Measurements from ENCODE around the gene FBXL19. TPM values are rescaled to one million over a fixed set of nuclear protein-coding genes. Genes with fewer than 3 reads are reported as not detected.
A peak's percentile ranks its signal among the peaks of the same experiment; 100 is the strongest.

FBXL19 gene
- total RNA-seq, 1 experiment from 2014 or later, result 28.6 TPM

DNA sequence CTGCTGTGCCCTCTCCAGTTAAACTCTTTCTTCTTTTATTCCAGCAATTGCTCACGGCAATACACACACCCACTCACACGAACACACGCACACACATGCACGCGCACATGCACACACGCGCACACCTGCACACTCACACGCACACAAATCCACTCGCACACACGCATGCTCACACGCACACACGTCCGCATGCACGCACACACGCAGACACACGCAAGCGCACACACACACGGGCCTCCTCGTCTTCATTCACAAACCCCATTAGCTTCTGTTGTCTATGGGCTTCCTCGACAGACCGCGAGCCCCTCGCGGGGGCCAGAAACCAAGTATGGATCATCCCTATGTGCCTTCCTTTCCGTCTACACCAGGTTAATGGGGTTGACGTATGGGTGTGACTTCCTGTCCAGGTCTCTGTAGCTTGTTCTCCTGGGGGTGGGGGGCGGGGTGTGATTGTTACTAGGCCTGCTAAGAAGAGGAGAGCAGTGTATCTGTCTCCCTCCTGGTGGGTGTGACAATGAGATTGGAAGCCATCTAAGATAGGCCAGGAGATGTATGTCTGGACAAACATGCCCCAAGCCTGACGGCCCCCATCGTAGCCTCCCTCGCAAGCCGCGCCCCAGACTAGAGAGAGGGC is 27.6 kb upstream of the FBXL19 start:
- DNase-seq (ENCODE audit: low read depth), result no peak

DNA sequence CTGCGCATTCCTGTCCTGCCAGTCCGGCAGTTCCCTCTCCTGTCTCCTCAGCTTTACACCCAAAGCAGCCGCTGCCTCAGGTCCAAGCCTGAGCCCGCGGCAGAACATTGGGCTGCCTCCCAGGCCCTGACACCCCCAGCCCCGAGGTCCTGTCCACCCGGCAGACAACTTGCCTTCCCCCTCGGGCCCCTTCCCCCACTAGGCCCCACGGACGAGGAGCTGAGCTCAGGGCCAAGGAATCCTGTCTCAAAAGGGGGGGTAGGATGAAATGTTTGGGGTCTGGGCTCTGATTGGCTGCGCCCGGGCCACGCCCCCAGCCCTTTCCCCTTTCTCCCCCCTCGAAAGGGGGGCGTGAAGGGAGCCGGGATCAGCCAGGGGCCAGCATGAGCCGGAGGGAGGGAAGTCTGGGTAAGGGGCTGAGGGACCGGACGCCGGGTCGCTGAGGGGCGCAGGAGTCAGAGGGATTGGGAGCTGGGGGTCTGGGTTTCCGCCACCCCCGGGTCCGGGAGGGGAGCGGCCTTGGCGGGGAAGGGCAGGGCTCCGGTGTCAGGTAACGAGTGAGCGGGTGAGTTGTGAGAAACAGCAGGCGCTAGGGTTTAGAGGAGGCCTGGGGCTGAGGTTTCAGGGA is 27.0 kb upstream of the FBXL19 start, which contains the start of gene CTF1:
Gene CTF1 (plus strand): TSS at position 354 of the 628 bp plus-strand sequence. CDS start 30 bp downstream, at position 384.
- peak; percentile 72 for DNase-seq (ENCODE audit: low read depth)

DNA sequence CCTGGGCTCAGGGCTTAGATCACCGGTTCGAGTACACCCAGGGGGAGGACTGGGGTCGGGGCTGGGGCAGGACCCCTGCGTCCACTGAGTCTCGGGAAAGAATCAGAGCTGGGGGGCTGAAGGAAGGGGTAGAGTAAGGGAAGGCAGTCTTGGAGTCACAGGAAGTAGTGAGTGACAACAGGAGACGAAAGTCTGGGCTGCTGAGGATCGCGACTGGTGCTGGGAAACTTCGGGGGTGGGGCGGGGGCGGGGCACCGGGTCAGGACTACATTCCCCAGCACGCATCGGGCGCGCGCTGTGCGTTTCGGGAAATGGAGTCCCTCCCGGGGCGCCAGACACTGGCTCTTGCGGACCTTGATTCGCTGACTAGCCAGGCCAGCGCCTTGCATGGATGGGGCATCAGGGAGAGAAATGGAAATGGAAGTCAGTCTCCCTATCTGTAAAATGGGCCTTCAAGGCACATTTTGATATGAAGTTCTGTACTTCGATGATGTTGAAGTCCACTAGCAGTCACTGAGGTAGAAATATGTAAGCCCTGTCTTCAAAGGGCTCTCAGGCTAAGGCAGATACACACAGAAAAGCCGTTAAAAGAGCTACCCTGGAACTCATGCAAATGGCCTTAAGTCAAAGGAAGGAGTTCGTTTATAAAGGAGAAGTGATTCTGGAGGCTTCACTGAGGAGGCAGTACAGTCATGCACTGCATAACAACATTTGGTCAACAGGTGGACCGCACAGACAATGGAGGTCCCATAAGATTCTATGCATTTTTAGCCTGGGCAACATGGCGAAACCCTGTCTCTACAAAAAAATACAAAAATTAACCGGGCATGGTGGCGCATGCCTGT is 26.3 kb upstream of the FBXL19 start:
- DNase-seq (ENCODE audit: low read depth), result peak; percentile 87

DNA sequence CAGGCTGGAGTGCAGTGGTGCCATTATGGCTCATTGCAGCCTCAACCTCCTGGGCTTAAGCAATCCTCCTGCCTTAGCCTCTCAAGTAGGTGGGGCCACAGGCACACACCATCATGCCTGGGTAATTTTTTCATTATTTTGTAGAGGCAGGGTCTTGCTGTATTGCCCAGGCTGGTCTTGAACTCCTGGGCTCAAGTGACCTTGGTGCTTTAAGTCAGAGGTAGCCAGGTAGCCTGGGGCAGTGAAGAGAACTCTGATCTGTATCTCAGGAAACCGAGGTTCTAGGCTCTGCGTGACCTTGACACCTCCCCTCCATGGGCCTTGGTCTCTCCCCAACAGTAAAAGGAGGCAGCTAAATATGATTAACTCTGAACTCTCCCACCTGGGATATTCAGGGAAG is 23.6 kb upstream of the FBXL19 start:
- DNase-seq (ENCODE audit: low read depth), result no peak

DNA sequence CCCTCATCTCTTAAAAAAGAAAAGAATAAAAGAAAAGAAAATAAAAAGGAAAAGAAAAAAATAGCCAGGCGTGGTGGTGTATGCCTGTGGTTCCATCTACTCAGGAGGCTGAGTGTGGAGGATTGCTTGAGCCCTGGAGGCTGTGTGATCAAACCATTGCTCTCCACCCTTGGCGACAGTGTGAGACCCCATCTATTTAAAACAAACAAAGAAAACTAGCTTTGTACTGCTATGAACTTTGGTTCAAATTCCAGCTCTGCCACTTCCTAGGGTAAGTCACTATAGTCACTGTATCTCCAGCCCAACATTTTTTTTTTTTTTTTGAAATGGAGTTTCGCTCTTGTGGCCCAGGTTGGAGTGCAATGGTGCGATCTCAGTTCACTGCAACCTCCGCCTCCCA is 22.8 kb upstream of the FBXL19 start:
- DNase-seq (ENCODE audit: low read depth), result no peak

DNA sequence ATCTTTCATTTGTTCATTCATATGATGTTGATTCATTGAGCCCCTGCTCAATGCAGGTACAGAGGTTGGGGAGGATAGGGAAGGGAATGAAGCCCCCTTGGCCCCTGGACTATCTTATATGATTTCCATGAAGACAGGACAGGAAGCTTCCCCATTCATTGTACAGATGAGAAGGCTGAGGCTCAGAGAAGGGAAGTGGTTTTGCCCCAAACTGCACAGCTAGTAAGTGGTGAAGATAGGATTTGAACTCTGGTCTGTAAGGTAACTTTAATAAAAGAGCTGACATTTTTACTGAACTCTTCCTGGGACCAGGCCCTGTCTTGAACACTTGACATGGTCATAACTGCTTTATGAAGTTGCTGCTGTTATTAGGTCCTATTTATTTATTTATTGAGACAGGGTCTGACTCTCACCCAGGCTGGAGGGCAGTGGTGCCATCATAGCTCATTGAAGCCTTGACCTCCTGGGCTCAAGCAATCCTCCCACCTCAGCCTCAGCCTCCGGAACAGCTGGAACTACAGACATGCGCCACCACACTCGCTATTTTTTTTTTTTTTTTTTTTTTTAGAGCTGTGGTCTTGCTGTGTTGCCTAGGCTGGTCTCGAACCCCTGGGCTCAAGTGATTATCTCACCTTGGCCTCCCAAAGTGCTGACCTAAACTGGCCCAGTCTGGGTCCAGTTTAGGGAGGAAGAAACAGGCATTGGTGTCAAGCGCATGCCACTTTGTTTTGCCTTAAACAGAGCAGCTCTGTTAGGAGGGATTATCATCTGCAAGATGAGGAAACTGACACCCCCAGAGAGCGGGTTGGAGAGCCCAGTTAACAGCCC is 22.0 kb upstream of the FBXL19 start:
- peak; percentile 35 for DNase-seq (ENCODE audit: low read depth)

DNA sequence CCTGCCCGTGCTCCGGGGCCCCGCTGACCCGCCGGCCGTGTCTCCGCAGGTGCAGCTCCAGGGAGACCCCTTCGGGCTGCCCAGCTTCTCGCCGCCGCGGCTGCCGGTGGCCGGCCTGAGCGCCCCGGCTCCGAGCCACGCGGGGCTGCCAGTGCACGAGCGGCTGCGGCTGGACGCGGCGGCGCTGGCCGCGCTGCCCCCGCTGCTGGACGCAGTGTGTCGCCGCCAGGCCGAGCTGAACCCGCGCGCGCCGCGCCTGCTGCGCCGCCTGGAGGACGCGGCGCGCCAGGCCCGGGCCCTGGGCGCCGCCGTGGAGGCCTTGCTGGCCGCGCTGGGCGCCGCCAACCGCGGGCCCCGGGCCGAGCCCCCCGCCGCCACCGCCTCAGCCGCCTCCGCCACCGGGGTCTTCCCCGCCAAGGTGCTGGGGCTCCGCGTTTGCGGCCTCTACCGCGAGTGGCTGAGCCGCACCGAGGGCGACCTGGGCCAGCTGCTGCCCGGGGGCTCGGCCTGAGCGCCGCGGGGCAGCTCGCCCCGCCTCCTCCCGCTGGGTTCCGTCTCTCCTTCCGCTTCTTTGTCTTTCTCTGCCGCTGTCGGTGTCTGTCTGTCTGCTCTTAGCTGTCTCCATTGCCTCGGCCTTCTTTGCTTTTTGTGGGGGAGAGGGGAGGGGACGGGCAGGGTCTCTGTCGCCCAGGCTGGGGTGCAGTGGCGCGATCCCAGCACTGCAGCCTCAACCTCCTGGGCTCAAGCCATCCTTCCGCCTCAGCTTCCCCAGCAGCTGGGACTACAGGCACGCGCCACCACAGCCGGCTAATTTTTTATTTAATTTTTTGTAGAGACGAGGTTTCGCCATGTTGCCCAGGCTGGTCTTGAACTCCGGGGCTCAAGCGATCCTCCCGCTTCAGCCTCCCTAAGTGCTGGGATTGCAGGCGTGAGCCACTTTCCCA is 21.1 kb upstream of the FBXL19 start:
- peak; percentile 50 for DNase-seq (ENCODE audit: low read depth)

DNA sequence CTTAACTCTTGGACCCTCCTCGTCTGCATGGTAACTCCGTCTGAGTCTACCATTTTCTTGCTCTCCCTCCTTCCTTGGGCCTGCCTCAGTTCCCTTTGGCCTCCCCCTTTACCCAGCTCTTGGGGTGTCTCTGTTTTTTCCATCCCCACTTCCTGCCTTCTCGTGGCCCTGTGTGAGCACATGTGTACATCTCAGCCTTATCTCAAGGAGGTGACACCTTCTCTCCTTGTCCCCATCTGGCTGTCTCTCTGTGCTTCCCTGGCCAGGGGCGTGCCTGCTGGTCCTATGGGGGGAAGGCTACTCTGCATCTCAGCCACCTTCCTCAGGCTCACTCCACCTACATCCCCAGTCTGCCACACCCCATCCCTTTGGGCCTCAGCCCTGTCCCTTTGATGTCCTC is 20.4 kb upstream of the FBXL19 start:
- no peak for DNase-seq (ENCODE audit: low read depth)

DNA sequence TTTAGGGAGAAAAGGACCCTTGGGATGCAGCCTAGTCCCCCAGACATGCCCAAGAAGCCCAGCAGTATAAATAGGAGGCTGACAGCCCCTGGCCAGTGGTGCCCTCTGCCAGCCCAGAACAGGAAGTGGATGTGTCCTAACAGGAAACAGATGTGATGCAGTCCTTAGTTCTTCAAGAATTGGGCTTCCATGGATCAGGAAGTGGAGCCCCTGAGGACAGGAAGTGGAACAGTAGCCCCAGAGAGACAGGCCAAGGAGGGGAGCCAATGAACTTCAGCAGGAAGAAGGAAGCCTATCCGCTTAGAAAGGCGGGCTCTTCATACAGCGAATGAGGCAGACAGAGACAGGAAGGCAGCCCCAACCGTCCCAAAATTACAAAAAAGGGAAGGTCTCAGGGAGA is 19.8 kb upstream of the FBXL19 start:
- DNase-seq (ENCODE audit: low read depth), result peak; percentile 36

DNA sequence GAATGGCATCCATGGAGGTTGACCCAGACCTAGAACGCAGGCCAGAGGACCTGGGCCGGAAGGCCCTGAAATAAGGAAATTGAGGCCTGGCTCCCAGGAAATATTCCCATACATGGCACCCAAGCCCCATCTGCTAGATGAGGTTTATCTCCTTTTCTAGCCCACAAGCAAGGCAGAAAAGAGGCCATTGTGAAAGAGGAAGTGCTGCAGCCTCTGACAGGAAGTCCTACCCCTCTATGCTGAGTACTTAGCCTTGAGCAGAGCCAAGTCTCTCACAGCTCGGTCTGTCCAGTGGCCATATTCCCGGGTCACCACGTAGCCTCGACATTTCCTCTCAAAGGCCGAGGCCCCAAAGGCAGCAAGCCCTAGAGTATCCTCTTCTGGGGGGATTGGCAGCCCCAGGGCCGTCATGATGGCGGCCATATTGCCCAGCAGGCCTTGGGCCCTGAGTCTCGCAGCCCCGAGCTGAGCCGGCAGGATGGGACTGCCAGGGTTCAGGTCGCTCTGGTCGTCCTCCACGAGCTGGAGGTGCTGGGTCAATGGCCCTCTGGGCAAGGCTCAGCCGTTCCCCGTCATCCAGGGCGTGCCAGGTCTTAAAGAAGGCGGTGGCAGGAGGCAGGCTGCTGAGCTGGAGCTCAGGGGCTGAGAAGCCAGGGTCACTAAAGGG is 19.1 kb upstream of the FBXL19 start:
- DNase-seq (ENCODE audit: low read depth), result no peak

DNA sequence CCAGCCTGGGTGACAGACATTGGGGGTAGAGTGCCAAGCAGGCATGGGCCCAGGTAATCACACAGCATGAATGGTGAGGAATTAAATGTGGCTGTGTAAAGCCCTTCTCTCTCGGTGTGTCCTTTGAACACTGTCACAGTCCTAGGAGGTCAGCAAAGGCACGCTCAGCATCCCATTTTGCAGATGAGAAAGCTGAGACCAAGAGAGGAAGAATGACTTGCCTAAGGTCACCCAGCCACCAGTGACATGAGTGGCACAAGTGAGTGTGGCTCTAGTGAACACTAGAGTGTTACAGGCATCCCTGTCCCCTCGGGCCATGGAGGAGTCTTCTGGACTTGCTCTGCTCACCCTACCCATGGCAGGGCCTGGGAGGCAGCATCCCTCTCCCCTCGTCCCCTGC is 16.3 kb upstream of the FBXL19 start:
- DNase-seq (ENCODE audit: low read depth), result no peak

DNA sequence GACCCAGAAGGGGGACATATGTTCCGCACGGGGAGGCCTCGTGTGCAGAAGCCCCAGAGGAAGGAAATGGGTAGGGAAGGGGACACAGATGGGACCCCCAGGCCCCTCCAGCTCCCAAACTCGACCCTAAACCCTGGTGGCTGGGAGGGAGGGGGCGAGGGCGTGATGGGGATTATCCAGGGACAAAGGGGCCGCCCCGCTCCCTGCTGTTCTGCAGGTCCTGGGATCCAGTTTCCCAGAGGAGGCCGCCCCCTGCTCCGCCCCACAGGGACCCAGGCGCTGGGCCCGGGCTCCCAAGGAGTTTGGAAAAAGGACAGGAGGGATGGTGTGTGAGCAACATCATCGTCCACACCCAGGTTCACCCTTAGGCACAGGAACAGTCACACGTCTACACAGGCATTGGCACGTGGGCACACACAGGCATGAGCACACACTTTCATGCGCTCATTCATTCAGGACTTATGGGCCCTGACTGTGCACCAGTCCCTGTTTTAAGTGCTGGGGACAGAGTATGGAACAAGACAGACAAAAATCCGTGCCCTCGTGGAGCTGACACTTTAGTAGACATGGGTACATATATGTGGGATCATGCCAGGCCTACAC is 12.8 kb upstream of the FBXL19 start:
- DNase-seq (ENCODE audit: low read depth), result no peak

DNA sequence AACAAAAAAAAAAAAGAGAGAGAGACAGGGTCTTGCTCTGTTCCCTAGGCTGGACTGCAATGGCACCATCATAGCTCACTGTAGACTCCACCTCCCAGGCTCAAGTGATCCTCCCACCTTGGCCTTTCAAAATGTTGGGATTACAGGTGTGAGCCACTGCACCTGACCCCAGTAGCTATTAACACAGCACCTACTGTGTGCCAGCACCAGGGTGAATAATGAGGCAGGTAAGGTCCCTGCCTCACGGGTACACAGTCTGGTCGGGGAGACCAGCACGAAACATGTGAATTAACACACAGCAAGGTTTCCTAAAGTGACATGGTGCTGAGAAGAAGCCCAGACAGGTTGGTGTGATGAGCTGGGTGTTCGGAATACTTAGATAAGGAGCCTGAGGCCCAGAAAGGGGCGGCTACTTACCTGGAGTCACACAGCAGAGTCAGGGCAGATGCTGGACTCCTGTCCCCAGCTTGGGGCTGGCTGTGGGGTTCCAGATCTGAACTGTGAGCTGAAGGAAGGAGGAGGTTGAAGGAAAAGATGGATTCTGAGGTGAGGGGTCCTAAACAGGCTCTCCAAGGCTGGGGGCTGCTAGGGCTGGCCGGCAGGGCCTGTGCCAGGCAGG is 10.5 kb upstream of the FBXL19 start:
- no peak for DNase-seq (ENCODE audit: low read depth)

DNA sequence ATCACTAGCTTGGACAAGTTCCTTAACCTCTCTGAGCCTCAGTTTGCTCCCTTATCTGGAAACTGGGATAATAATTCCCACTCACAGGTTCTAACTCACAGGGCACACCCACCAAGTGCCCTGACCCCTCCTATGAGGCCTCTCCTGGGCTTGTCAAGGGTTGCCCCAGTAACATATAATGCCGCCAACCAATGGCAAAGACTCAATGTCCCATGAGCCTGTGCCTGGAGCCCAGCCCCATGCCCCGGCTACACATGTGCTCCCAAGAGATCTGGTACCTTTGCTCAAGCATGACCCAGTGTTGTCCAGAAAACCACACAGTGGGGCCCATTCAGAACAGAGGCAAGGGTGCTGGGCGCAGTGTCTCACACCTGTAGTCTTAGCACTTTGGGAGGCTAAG is 8.5 kb upstream of the FBXL19 start:
- DNase-seq (ENCODE audit: low read depth), result no peak

DNA sequence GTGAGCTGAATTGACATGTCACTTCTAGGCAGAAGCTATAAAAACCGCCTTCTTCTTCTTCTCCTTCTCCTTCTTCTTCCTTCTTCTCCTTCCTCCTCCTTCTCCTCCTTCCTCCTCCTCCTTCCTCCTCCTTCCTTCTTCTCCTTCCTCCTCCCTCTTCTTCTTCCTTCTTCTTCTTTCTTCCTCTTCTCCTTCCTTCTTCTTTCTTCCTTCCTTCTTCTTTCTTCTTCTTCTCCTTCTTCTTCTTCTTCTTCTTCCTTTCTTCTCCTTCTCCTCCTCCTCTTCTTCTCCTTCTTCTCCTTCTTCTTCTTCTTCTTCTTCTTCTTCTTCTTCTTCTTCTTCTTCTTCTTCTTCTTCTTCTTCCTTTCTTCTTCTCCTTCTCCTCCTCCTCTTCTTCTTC is 4.8 kb upstream of the FBXL19 start:
- DNase-seq (ENCODE audit: low read depth), result no peak

DNA sequence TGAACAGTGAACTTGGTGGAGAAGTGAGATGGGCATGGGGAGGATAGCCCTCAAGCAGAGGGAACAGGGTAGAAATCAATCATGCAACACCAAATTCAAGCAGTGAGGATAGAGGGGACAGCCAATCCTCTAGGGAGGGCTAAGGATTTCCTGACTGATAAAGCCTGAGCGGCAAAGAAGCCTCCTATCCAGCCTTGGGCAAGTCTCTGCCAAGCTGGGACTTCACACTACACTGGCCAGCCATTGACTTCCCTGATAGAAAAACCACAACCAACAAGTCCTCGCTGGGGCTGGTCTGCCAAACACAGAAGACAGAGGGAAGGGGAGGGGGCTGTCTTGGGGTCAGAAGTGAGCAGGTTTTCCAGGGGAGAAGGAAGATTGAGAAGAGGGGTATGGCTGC is 2.5 kb upstream of the FBXL19 start:
- DNase-seq (ENCODE audit: low read depth), result no peak

DNA sequence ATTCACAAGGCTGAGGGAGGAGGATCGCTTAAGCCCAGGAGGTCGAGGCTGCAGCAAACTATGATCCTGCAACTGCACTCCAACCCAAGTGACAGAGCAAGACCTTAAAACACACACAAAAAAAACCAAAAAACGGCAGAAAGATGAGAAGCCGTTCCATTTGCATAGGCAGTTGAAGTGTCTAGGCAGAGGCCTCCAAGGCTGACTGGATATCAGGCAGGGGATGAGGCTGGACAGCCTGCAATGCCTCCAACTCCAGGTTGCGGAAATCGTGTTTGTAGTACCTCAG is 2.0 kb upstream of the FBXL19 start:
- DNase-seq (ENCODE audit: low read depth), result no peak

DNA sequence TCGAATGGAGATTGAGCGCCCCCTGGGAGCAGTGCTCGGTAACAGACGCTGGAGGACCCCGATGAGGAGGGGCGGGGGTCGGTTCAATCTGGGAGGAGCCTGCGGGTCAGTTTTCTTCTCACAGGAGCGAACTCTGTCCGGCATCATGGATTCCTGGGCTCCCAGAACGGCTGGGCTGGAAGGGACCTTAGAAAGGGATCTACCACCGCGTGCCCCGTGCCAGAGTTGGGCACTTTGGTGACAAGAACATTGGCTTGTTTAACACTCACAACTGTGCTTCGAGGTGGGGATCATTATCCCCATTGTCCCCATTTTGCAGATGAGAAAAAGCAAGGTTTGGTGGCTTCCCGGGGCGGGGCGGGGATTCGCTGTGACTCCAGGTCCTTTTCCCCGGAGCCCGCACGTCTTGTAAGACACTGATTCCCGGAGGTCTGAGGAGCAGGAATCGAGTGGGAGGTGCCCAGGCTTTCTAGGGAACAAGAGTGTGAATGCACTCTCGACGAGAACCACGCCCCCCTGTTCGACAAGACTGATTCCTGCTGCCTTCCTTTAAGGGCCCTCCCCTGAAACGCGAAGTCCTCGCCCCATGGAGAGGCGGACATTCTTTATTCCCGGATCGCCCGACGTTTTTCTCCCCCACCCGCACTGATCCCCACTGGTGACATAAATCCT is 1.5 kb upstream of the FBXL19 start:
- peak; percentile 84 for DNase-seq (ENCODE audit: low read depth)

DNA sequence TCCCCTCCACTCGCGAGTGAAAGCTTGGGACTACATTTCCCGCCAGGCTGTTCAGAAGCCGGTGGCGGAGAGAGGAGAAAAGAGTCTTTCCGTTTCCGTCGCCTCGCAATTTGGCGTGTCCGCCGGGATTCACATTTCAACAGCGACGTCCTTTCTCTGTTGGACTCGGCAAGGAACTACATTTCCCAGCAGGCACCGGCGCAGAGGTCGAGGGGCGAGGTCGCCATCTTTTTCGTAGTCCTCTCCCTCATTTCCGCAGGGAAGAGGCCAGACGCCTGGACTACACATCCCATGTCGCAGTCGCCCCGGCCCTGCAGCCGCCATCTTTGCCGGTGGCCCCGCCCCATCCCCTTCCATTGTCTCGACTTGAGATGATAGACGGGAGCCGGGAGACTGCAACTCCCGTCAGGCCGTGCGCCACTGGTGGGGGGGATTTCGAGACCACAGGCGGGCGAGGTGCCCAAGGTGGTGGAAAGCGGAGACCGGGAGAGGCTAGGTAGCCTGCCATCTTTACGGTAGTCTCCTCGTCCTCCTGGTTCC is 882 bp upstream of the FBXL19 start:
- peak; percentile 99 for DNase-seq (ENCODE audit: low read depth)
